RWPE2 (cell line): ENCODE data around the gene ACBD7.

ENCODE experiments used
- ATAC-seq: fragments of 200-7000 bp; cut with Tn5 transposase; 3 replicates; pipeline ENCODE4 v1.9.1; 2021; ENCODE audit warnings: low read depth
- DNase-seq: peaks from one replicate; pipeline ENCODE4 v3.0.0-alpha.2; 2020; ENCODE audit warnings: low spot score
- H3K27ac ChIP-seq: fragments of 450-650 bp; 2 replicates; pipeline ENCODE4 v1.5.1; 2017; ENCODE audit warnings: mild to moderate bottlenecking; ENCODE audit not compliant: poor library complexity, severe bottlenecking
- H3K27me3 ChIP-seq: fragments of 250-450 bp; sonication (Bioruptor Pico); 2 replicates; pipeline ENCODE4 v1.5.1; 2021; ENCODE audit warnings: mild to moderate bottlenecking, moderate library complexity; ENCODE audit not compliant: insufficient read depth, poor library complexity, severe bottlenecking
- H3K36me3 ChIP-seq: fragments of 250-450 bp; sonication (Bioruptor Pico); 2 replicates; pipeline ENCODE4 v1.5.1; 2020; ENCODE audit warnings: low read depth, mild to moderate bottlenecking, moderate library complexity
- H3K4me1 ChIP-seq: fragments of 250-450 bp; sonication (Bioruptor Pico); 2 replicates; pipeline ENCODE4 v1.5.1; 2021; ENCODE audit warnings: mild to moderate bottlenecking, moderate library complexity; ENCODE audit not compliant: insufficient read depth, poor library complexity, severe bottlenecking
- H3K4me3 ChIP-seq: fragments of 250-450 bp; sonication (Bioruptor Pico); 2 replicates; pipeline ENCODE4 v1.5.1; 2021; ENCODE audit warnings: mild to moderate bottlenecking, moderate library complexity; ENCODE audit not compliant: severe bottlenecking
- H3K9me3 ChIP-seq: fragments of 250-450 bp; sonication (Bioruptor Pico); 2 replicates; pipeline ENCODE4 v1.5.1; 2021; ENCODE audit warnings: mild to moderate bottlenecking, moderate library complexity; ENCODE audit not compliant: severe bottlenecking
- CTCF ChIP-seq: fragments of 450-650 bp; IDR thresholded peaks from one replicate; pipeline ENCODE4 v1.5.1; 2017; ENCODE audit warnings: mild to moderate bottlenecking, moderate library complexity; ENCODE audit not compliant: poor library complexity, severe bottlenecking

Gene ACBD7

GRCh38 chr10:15112657-15113056 lies 24.1 kb upstream of the ACBD7 start:
- ATAC-seq (no peak), DNase-seq (no peak)
- Histone ChIP-seq H3K9me3 (no peaks in the 10 kb centered on the region), H3K4me3 (no peak overlapping the region), H3K36me3 (peaks cover 39% of the 10 kb centered on the region), H3K4me1 (no peaks in the 10 kb centered on the region), H3K27me3 (no peaks in the 10 kb centered on the region), H3K27ac (no peak overlapping the region)
- TF ChIP-seq CTCF = no peak

DNA sequence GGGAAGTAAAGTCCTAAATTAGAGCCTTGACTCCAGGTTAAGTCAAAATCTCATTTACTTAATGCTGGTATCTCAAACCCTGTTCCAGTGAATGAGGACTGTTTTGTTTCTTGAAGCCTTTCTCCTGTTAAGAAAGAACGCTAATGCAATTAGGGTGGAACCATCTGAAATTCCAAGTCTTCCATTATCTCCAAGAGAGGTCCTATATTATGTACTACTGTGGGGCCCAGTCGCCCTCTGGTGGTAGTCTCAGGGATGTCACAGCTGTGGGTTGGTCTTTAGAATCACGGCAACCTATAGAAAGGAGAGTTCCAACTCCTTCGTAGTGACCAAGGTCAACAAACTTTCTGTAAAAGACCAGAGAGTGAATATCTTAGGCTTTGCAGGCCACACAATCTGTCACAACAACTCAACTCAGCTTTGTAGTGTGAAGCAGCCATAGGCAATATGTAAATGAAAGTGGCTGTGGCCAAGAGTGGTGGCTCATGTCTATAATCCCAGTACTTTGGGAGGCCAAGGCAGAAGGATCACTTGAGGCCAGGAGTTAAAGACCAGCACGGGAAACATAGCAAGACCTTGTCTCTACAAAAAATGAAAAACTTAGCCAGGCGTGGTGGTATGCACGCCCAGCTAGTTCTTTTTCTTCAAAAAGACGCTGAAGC lies 17.9 kb upstream of the ACBD7 start:
- ATAC-seq = peak; percentile 98
- Histone ChIP-seq H3K27ac (no peak overlapping the region), H3K36me3 (peaks cover 66% of the 10 kb centered on the region), H3K9me3 (no peaks in the 10 kb centered on the region), H3K4me1 (no peaks in the 10 kb centered on the region), H3K27me3 (no peaks in the 10 kb centered on the region), H3K4me3 (no peak overlapping the region)
- peak; percentile 94 for TF ChIP-seq CTCF
- DNase-seq = no peak

DNA sequence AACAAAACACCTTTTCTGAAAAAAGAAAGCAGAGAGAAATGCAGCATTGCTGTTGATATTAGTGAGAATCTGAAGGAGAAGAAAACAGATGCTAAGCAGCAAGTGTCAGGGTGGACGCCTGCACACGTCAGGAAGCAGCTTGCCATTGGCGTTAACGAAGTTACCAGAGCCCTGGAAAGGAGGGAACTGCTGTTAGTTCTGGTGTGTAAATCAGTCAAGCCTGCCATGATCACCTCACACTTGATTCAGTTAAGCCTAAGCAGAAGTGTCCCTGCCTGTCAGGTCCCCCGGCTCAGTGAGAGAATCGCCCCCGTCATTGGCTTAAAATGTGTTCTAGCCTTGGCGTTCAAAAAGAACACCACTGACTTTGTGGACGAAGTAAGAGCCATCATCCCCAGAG lies 14.9 kb upstream of the ACBD7 start:
- DNase-seq (no peak), ATAC-seq (no peak)
- no peak for TF ChIP-seq CTCF
- Histone ChIP-seq H3K27ac (no peak overlapping the region), H3K27me3 (no peaks in the 10 kb centered on the region), H3K4me3 (no peak overlapping the region), H3K9me3 (no peaks in the 10 kb centered on the region), H3K4me1 (peaks cover 6% of the 10 kb centered on the region), H3K36me3 (peaks cover 66% of the 10 kb centered on the region)

GRCh38 chr10:15099886-15100285 lies 11.3 kb upstream of the ACBD7 start:
- Histone ChIP-seq H3K4me1 (peaks cover 8% of the 10 kb centered on the region), H3K27ac (no peak overlapping the region), H3K9me3 (no peaks in the 10 kb centered on the region), H3K4me3 (no peak overlapping the region), H3K36me3 (peaks cover 50% of the 10 kb centered on the region), H3K27me3 (no peaks in the 10 kb centered on the region)
- ATAC-seq (no peak), DNase-seq (no peak)
- no peak for TF ChIP-seq CTCF

- DNase-seq = peak; percentile 96
- no peak for TF ChIP-seq CTCF
Observed at GRCh38 chr10:15097011-15097812, 8.6 kb upstream of the ACBD7 start, which contains the start of gene RPP38. RPP38 (plus strand) TSS chr10:15097355; CDS start chr10:15103315, 5,960 bp downstream.

More at GRCh38 chr10:15097011-15097812, 8.6 kb upstream of the ACBD7 start, which contains the start of gene RPP38:
- H3K27me3 ChIP-seq = no peaks in the 10 kb centered on the region
- peaks cover 27% of the 10 kb centered on the region for H3K36me3 ChIP-seq
- H3K9me3 ChIP-seq = no peaks in the 10 kb centered on the region
- H3K4me1 ChIP-seq = peaks cover 8% of the 10 kb centered on the region
- peak within 1 kb of the TSS; percentile 91 for H3K27ac ChIP-seq
- peak within 1 kb of the TSS; percentile 65 for H3K4me3 ChIP-seq
- ATAC-seq = peak; percentile 83
